ENCODE data around the gene REXO5. TPM values are rescaled to one million over a fixed set of nuclear protein-coding genes. Genes with fewer than 3 reads are reported as not detected.

The REXO5 gene
- total RNA-seq, 4 donors from 2014 or later = 2.0 to 4.9 (median 2.7) TPM

Small RNAs within 50 kb of the gene (small RNA-seq; reads per million reads assigned to genes)
- gene RF00618 = 0 reads per million in 3 donors
- 0 reads per million in 3 donors for gene RNU6-944P

Other genes with a start within 250 kb of the REXO5 start
- not detected for gene ACSM2B, start 230.2 kb upstream of the REXO5 start, total RNA-seq
- under 1 TPM; 0.50 to 0.83 (median 0.65) TPM for gene ACSM1, start 108.8 kb upstream of the REXO5 start, total RNA-seq
- gene THUMPD1, start 64.7 kb upstream of the REXO5 start, total RNA-seq = 100 to 1,000 TPM in 1 of 4 donors, 10 to 100 TPM in 3; 54.0 to 102 (median 84.0) TPM
- 10 to 100 TPM in 1 of 4 donors, 1 to 10 TPM in 3; 4.3 to 11.0 (median 5.9) TPM for gene ACSM3, start 42.5 kb upstream of the REXO5 start, total RNA-seq
- 10 to 100 TPM in 3 of 4 donors, 1 to 10 TPM in 1; 8.3 to 21.2 (median 13.6) TPM for gene ERI2, start 55 bp upstream of the REXO5 start, total RNA-seq
- 10 to 100 TPM; 18.3 to 37.4 (median 27.8) TPM for gene DCUN1D3, start 93.8 kb downstream of the REXO5 start, total RNA-seq
- 10 to 100 TPM; 38.9 to 69.2 (median 46.4) TPM for gene LYRM1, start 94.2 kb downstream of the REXO5 start, total RNA-seq